Uterus (tissue), 4 donors: ENCODE results near the gene TRIM32. TPM values are rescaled to one million over a fixed set of nuclear protein-coding genes. Genes with fewer than 3 reads are reported as not detected.

Experiments used
- DNase-seq, 2 donors: peaks; one replicate each; pipeline ENCODE4 v3.0.0-alpha.2; 2019 to 2020
- H3K27ac ChIP-seq, 2 donors: fragments of 200-600 bp; sonication (generic); 1 replicate in 1 of 2; 2 replicates in 1 of 2; pipeline ENCODE4 v1.5.1; 2016 to 2018
- H3K27me3 ChIP-seq, 2 donors: fragments of 200-600 bp; sonication (generic); one replicate each; pipeline ENCODE4 v1.5.1; 2018 to 2019; ENCODE audit warnings: control low read depth in 1 of 2
- H3K36me3 ChIP-seq, 2 donors: fragments of 200-600 bp; sonication (generic); one replicate each; pipeline ENCODE4 v1.5.1; 2019; ENCODE audit warnings: control low read depth in 1 of 2
- H3K4me1 ChIP-seq, 2 donors: fragments of 200-600 bp; sonication (generic); one replicate each; pipeline ENCODE4 v1.5.1; 2018 to 2019; ENCODE audit warnings: control low read depth in 1 of 2
- H3K4me3 ChIP-seq, 2 donors: fragments of 200-600 bp; sonication (generic); 1 replicate in 1 of 2; 2 replicates in 1 of 2; pipeline ENCODE4 v1.5.1; 2018 to 2019; ENCODE audit warnings: mild to moderate bottlenecking in 1 of 2
- H3K9me3 ChIP-seq, 2 donors: fragments of 200-600 bp; sonication (generic); one replicate each; pipeline ENCODE4 v1.5.1; 2019; ENCODE audit warnings: control low read depth in 1 of 2
- CTCF ChIP-seq, 4 experiments: fragments of 200-600 bp in 2 of 4; fragments of 450-650 bp in 2 of 4; sonication (generic) in 2 of 4; IDR thresholded peaks; one replicate each; pipeline ENCODE4 v1.5.1; 2016 to 2019; ENCODE audit warnings: antibody characterized with exemption in 4 of 4, mild to moderate bottlenecking in 2 of 4, moderate library complexity in 1 of 4
- POLR2A ChIP-seq, 2 donors: fragments of 450-650 bp; IDR thresholded peaks; one replicate each; pipeline ENCODE4 v1.6.1; 2016; ENCODE audit warnings: antibody characterized with exemption in 2 of 2, mild to moderate bottlenecking in 1 of 2, moderate library complexity in 1 of 2
- intact Hi-C: fragments of 100-400 bp; cut with DNase I; formaldehyde crosslinking; loops from one replicate; pipeline ENCODE4 v1.15.1; 2023; ENCODE audit warnings: low total_unique reads
- total RNA-seq, 4 donors: library from RNA; depleted of rRNA in 3 of 4; stranded (reverse); fragments of >200 nt in 3 of 4; gene quantifications; one replicate each; pipeline versions ENCODE4 v1.1.0 to v1.2.4, GENCODE V29; 2014 to 2023
- donor health status: DM: yes; HTN: yes; CAD: no.

Gene TRIM32
- total RNA-seq, 4 donors from 2014 or later: 13.2 to 36.0 (median 25.3) TPM

GRCh38 chr9:116697887-116698286, 10.8 kb downstream of the TRIM32 start:
- H3K36me3 ChIP-seq: no peaks in the 10 kb centered on the region
- TF ChIP-seq POLR2A (IDR thresholded peaks at IDR 0.05): no peak
- no peak for TF ChIP-seq CTCF (IDR thresholded peaks at IDR 0.05)
- no peaks in the 10 kb centered on the region for H3K4me1 ChIP-seq
- no peak overlapping the region for H3K4me3 ChIP-seq
- no peak for DNase-seq
- H3K27me3 ChIP-seq: no peaks in the 10 kb centered on the region
- no peaks in the 10 kb centered on the region for H3K9me3 ChIP-seq
- no peak overlapping the region for H3K27ac ChIP-seq
- intact Hi-C loops: no loop called here

- Histone ChIP-seq H3K27me3 (no peaks in the 10 kb centered on the region), H3K9me3 (no peaks in the 10 kb centered on the region), H3K4me1 (no peaks in the 10 kb centered on the region), H3K4me3 (no peak overlapping the region), H3K27ac (no peak overlapping the region), H3K36me3 (no peaks in the 10 kb centered on the region)
- DNase-seq: no peak
- intact Hi-C loops: no loop called here
- no peak for TF ChIP-seq CTCF (IDR thresholded peaks at IDR 0.05)
- no peak for TF ChIP-seq POLR2A (IDR thresholded peaks at IDR 0.05)
Measured at GRCh38 chr9:116700279-116700678, 13.2 kb downstream of the TRIM32 start.

- H3K27me3 ChIP-seq: no peaks in the 10 kb centered on the region
- no peaks in the 10 kb centered on the region for H3K4me1 ChIP-seq
- no peak for DNase-seq
- no peak overlapping the region for H3K27ac ChIP-seq
- H3K36me3 ChIP-seq: no peaks in the 10 kb centered on the region
- TF ChIP-seq POLR2A (IDR thresholded peaks at IDR 0.05) (no peak), CTCF (IDR thresholded peaks at IDR 0.05) (no peak)
- no peaks in the 10 kb centered on the region for H3K9me3 ChIP-seq
- intact Hi-C loops: no loop called here
- H3K4me3 ChIP-seq: no peak overlapping the region
Measured at GRCh38 chr9:116700882-116701865, 14.1 kb downstream of the TRIM32 start.

- intact Hi-C loops: no loop called here
- DNase-seq: no peak
- Histone ChIP-seq H3K27ac (no peak overlapping the region), H3K27me3 (no peaks in the 10 kb centered on the region), H3K4me1 (no peaks in the 10 kb centered on the region), H3K9me3 (no peaks in the 10 kb centered on the region), H3K4me3 (no peak overlapping the region), H3K36me3 (no peaks in the 10 kb centered on the region)
- TF ChIP-seq POLR2A (IDR thresholded peaks at IDR 0.05): no peak
- no peak for TF ChIP-seq CTCF (IDR thresholded peaks at IDR 0.05)
Measured at GRCh38 chr9:116701940-116702642, 15.0 kb downstream of the TRIM32 start.

- no peak for DNase-seq
- Histone ChIP-seq H3K36me3 (no peaks in the 10 kb centered on the region), H3K4me3 (no peak overlapping the region), H3K4me1 (no peaks in the 10 kb centered on the region), H3K9me3 (no peaks in the 10 kb centered on the region), H3K27me3 (no peaks in the 10 kb centered on the region), H3K27ac (no peak overlapping the region)
- TF ChIP-seq POLR2A (IDR thresholded peaks at IDR 0.05) (no peak), CTCF (IDR thresholded peaks at IDR 0.05) (no peak)
- intact Hi-C loops: no loop called here
Measured at GRCh38 chr9:116703634-116704033, 16.5 kb downstream of the TRIM32 start.
